NOMO-1 treated with dmso at 0.1 percent for 144 hours (cell line): ENCODE measurements around the gene GPM6B.

Experiments
- DNase-seq: peaks from one replicate; lab custom pipeline; 2025; ENCODE audit not compliant: unreplicated experiment; lab: John Stamatoyannopoulos, UW

Gene GPM6B, protein sequence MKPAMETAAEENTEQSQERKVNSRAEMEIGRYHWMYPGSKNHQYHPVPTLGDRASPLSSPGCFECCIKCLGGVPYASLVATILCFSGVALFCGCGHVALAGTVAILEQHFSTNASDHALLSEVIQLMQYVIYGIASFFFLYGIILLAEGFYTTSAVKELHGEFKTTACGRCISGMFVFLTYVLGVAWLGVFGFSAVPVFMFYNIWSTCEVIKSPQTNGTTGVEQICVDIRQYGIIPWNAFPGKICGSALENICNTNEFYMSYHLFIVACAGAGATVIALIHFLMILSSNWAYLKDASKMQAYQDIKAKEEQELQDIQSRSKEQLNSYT

DNA sequence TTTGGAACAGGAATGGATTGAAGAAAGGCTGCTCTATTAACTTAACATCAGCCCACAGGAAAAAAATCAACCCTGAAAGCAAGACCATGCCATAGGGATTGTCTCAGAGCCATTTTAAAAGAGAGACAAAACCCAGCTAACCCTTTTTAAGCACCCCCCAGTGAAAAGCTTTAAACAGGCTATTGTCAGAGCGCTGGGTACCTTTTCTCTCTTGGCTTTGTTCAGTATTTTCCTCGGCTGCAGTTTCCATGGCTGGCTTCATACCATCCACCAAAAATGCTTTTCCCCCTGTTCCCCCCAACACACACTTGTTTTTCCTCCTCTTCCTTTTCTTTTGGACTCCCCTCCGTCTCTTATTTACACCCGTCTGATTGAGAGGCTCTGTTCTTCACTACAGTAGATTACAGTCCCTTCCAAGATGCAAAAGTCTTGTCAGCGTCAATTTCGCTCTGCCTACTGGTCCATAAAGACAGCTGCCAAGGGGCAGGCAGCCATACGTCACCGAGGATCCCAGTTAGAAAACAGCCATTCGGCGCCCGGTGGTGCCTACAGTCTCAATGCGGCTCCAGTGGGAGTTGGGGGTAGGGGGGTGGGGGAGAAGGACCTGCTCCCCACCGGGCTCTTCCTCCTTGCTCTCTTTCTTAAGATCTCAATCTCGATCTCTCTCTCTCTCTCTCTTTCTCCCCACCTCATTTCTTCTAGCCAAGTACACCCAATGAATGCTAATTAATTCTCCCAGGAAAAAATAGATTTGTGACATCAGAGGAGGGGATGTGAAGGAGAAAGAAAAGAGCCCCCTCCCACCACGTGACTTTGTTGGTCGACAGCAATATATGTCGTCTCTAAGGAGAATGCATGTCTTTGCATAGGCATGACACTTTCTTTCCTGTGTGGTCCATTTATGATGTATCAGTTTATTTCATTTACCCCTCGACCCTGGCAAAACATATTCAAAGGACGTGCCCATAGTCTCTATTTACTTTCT, at the start of gene GPM6B:
Gene GPM6B, minus strand, starts transcription at position 451 of the 985 bp plus-strand sequence. Its CDS starts 189 bp downstream, at position 262.
- DNase-seq: no peak

DNA sequence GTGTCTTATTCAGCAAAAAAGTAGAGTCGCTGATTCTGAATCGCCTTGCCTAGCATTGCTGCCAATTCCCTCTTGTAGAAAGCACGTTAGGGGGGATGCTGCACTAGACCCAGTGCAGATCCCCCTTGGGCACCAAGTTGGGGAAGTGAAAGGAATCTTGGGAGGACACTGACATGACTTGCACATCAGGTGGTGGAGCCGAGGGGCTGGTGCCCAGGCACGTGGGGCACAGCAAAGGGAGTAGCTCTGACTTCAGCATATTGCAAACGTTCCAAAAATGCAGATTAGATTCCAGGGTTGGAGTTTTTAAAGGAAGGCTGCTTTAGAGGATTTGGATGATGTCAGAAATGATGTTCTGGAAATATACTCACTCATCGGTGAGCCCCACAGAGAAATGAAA, 47.4 kb upstream of the GPM6B start:
- DNase-seq: peak; percentile 1

DNA sequence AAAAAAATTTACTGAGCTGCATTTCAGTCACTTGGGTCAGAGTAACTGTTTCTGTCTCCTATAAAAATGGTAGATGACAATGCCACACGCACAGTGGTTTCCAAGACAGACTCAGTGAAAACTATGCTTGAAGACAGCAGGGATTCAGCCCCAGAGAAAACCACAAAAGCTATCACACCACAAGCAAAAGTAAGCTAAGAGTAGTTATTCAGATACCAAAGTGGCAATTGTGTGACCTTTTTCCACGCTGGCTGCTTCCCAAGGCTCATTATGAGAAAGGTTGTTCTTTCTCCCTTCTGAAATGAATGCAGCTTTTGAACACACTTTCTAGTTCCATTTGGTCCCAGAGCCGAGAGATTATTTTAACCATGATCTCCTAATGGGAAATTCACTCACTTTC, 46.4 kb upstream of the GPM6B start:
- DNase-seq: no peak

DNA sequence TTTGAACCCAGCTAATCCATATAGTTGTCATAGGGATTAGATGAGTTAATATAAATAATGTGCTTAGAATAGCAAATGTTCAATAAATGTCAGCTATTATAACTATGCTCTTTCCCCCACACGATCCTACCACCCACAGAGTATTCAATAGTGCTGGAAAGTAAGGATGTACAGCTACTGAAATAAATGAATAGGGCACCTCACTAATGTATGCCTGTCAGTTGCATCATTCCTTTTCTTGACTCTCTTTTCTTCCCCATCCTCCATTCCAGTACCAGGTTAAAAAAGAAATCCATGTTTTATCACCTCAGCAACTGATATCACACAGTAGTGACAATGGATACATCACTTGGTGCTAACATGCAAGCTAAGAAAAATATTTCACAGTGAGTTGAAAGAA, 42.8 kb upstream of the GPM6B start:
- no peak for DNase-seq

DNA sequence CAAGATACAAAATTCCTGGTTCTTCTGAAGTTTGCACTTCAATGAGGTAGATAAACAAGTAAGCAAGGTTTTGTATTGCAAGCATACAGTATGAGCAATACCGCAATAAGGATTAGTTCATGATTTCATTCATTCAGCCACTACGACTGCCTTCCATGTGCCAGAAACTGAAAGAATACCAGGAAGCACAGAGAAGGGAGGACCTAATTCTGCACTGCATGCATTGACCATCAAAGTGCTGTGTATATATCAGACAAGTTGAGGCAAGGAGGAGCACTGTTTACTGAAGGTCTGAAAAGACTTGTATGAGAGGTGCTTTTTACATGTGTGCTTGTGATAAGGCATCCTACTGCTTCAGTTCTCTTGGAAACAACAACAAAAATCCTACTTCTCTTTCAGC, 40.9 kb upstream of the GPM6B start:
- DNase-seq: no peak

DNA sequence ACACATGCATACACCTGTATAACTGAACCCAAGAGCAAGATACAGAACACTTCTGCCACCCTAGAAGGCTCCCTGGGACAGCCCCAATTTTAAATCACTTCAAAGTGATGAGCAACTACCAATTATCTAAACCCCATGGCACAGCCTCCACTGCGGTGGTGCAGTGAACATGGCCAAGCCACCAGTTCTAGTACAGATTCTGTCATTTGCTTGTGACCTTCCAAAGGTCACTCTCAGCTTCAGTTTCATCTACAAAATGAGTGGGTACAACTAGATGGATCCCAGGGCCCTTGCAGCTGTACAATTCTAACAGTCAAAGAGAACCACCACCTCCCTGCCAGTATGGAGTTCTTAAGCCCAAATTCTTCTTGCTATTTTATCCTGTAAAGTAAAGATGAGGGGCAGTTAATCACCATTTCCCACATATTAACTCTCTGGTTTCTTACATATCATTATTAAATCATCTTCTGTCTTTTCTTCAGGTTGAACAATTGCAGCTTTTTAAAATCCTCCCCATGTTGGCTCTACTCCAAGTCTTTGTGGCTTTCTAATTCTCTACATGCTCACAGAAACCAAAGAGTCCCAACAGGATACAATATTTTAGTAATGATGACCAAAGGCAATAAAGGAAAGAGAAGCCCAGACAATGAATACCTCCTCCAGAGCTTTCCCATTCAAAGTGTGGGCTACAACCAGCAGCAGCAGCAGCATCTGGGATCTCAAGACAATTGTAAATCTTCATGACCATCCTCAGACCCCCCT, 39.0 kb upstream of the GPM6B start:
- no peak for DNase-seq

DNA sequence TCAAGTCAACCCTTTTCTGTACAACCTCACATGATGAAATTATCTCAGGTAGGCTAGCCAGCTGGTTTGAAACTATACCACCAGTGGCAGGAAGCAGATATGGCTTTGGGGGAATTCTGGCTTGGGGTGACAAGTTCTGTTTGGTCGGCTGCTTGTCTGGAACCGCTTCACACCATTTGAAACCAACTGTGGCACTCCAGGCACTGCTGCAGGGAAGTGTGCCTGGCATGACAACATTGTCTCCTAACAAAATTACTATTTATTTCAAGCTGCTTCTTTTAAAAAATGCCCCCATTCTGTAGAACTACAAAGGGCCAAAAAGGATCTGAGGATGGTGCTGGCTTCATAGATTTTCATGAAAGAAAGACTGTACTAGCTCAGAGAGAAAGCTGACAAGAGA, 37.1 kb upstream of the GPM6B start:
- DNase-seq: no peak

DNA sequence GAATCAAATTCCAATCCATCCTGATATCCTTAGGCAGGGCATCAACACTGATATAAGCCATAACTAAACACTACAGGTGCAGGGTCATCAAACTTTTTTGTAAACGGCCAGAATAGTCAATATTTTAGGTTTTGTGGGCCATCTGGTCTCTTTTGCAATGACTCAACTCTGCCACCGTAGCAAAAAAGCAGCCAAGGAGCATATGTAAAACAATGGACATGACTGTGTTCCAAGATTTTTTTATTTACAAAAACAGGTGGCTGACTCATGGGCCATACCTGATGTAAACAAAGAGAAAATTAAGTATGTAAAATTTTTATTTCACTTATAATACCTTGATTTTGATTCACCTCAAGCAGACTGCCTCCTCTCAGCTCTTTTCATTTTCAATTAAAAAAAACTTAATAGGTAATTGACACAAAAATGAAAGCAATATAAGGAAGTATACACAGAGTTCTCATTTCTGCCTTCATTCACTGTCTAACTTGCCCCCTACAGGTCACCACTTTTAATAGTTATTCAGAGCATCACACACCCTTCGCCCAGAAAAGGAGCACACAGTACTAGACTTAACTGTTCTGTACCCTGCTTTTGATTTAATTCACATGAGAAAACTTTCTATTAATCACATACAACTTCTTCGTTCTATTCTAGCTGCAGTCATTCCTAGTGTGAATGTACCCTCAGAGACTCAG, 35.3 kb upstream of the GPM6B start:
- peak; percentile 54 for DNase-seq

DNA sequence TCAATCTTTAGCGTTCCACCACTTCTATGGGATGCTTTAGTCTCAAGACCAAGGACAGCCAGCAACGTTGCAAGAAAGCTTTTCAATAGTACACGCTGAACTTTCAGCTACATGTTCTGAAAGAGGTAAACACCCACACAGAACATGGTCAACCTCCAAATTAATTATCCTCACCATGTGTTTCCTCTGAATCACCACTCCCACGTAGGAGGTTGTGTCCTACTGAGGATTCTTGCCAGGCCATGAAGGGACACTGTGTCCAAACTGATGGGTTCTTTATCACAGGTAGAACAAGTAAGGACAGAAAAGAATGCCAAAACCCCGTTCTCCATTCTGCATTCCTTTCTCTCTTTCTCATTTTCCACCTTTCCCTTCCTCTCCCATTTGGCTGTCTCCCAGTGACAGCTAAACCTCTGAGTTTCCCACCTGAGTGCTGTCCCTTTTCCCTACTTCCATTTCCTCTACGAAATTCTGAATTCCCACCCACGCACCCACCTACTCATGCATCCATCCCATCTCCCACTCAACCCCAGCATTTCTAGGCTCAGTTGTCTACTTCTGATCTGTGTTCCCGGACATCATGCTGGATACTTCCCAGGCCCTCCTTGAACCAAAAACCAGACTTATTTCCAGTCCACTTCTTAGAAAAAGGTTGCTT, 29.0 kb upstream of the GPM6B start:
- no peak for DNase-seq

DNA sequence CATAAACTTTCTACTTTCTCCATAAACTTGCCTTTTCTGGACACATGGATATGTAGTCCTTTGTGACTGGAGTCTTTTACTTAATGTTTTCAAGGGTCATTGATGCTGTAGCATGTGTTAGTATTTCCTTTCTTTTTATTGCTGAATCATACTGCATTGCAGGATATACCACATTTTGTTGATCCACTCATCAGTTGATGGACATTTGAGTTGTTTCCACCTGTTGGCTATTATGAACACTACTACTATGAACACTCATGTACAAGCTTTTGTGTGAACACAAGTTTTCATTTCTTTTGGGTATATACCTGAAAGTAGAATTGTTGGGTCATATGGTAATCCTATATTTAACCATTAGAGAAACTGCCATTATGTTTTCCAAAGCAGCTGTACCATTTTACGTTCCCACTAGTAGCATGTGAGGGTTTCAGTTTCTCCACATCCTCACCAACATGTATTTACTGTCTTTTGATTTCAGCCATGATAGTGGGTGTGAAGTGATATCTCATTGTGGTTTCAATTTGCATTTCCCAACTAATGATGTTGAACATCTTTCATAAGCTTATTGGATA, 26.3 kb upstream of the GPM6B start:
- DNase-seq: no peak

DNA sequence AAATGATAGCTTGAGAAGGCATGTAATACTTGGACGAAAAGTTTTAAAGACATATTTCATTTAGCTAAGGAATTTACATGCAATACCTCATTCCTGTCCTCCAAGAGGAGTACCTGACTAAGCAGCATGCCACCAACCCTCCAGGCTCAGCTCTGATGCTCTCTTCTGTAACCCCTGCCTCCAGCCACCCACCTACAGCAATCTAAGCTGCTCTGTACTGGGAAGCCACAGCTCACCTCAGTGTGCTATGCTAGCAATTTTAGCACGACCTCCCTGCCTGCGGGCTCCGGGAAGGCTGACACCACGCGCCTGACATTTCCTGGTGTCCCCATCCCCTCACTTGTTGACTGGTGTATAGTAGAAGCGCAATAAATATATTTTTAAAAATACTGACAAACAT, 23.2 kb upstream of the GPM6B start:
- no peak for DNase-seq

DNA sequence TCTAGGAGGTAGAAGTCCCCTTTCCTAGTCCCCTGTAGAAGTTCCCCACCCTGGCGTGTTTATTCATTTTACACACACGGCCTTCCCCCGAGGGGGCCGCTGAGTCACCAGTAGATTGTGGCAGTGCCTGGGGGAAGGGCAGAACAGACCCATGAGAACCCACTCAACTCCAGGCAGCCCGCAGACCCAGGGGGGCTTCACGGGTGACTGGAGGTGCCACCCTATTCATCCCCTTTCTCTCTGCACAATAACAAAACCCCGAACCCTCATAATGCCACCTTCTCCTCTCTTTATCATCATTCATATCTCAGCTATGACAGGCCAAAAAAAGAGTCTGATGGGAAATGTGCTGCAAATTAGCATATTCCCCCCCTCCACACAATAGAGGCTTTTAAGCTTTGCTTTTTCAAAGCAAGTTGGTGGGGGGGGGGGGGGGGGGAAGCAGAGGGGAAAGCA, 20.4 kb upstream of the GPM6B start:
- no peak for DNase-seq

DNA sequence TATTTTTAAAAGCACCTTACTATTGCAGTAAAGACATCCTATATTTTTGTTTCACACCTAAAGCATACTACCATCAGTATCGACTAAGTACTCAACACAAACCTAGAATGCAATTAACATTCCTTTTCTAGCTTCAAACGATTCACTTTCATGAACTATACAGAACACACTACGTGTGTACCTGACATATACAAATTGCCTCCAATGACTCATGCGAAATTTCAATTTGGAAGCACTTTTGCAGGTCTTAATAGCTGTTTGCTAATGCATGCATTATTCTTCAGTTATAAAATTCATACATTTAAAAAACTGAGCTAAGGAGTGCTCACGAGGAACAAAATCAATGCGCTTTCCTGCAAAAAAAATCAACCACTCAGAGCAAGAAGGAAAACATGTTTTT, 19.7 kb upstream of the GPM6B start:
- no peak for DNase-seq

DNA sequence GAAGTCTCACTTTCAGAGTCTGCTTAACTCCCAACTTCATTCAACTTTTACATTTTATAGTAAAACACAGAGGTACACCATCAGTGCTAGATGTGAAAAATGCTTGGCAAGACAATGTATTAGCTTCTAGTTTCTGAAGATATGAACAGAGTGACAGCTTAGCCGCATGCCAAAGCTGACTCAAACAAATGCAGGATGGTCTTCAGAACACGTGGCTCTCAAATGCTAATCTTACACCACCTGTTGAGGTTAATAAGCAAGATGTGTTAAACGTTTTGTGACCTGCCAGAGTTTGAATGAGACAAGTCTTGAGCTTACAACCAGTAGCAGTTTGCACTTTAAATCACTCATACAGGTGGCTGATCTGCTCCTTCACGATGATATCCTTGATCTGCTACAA, 18.9 kb upstream of the GPM6B start:
- no peak for DNase-seq

DNA sequence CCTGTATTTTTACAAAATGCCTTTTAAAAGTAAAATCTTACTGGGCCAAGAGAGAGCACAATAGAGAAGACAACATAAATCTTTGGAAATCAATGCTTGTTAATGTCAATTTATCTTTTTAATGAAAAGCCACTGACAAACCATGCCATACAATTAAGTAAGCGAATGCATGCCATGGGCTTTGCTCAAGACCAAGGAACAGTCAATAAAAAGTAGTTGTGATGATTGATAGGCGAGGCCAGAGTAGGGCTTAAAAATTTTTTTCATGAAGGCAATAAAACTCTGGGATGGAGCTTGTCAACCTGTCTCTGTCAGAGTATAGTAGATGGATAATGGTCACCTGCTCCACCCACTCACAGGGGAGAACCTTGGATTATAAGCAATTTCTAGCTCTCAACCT, 17.5 kb upstream of the GPM6B start:
- DNase-seq: no peak

DNA sequence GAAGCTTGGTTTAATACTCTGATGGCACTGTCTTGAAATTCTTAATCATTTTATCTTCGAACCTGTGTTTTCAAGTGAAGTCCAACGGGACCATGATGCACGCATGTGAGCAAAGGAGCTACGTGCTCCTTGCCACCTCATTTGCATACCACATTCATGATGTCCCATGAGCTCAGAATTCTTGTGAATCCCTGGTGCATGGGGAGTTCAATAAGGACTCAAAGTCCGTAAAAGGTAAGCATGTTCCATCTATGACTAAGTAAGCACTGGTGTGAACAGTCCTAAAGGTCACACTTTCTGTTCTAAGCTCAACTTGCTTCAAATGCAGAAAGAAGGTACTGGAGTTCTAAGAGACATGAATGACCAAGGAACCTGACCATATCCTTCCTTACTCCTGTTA, 13.1 kb upstream of the GPM6B start:
- no peak for DNase-seq

DNA sequence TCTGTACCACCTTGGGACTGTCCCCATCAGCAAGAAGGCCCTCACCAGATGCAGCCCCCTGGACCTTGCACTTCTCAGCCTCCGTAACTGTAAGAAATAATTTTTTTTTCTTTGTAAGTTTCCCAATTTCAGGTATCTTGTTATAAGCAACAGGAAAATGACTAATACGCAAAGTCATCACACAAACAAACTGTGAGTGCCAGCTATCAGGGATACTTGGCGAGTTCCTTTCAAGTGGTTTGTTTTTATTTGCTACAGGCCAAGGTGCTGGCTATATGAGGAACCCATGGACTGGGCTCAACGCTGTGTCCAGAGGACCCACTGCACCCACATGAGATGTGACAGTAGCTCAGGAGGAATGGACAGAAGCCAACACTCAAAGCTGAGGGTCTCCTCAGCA, 11.5 kb upstream of the GPM6B start:
- no peak for DNase-seq

DNA sequence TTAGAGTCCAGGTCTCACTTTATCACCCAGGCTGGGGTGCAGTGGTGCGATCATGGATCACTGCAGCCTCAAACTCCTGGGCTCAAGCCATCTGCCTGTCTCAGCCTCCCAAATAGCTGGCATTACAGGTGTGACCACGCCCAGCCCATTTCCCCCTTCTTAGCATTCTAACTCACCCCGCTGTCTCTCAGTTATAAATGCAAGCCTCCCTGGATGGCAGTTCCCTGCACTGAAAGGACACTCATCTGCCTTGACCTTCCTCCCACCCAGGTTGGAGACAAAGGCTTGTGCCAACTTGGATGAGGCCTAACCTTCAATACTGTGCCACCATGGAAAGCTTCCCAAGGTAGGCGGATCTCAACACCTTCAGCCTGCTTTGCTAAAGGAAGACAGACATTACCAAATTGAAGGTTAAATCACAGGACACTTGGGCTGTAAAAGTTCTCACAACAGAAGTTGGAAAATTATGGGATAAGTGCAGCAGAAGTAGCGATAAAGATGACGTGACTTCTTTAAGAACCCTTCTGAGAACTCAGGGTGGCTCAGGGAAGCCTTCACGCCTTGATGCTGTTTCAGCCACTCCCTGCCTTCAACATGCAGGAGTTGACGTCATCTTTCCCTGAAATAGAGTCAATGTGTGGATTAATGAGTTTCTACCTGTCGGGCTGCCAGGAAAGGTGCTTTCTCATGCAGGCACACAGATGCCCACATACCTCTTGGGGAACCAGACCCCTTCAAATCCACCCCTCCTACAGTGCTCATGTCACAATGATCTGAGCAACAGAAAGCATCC, 10.6 kb upstream of the GPM6B start:
- DNase-seq: no peak

DNA sequence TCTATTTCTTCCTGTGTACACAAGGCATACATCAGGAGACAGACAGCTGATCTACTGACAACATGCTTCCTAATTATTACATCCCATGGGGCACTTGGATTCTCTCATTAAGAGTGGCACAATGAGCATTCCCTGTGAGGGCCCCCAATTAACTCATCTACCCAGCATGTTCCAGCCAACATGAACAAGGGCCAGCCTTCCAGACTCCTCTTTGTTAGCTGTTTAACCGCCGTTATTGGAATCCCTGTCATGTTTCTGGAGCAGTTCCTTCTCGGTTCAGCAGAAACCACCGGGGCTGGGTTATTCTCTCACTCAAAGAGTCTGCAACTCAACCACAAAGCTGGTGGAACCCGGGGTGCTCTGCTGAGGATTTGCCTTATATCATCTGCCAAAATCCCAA, 9.9 kb upstream of the GPM6B start:
- DNase-seq: no peak
